Keratinocyte (primary cell): ENCODE data around the gene HES7. TPM values are rescaled to one million over a fixed set of nuclear protein-coding genes. Genes with fewer than 3 reads are reported as not detected.

Experiments
- DNase-seq: peaks from one replicate; pipeline ENCODE4 v3.0.0-alpha.2; 2011; ENCODE audit warnings: low read depth, missing footprints, low spot score
- FAIRE-seq: peaks from 2 replicates; lab custom pipeline; 2011; peaks lifted over from hg19 to GRCh38; lab: Jason Lieb, UNC
- H2AFZ ChIP-seq: 2 replicates; pipeline ENCODE4 v1.6.0; 2012; ENCODE audit warnings: low read length, control low read depth, inconsistent platforms; ENCODE audit not compliant: control insufficient read depth
- H3K27ac ChIP-seq: 2 replicates; pipeline ENCODE4 v1.5.1; 2011; ENCODE audit warnings: low read length; ENCODE audit not compliant: control insufficient read depth, insufficient read depth
- H3K27me3 ChIP-seq: 3 replicates; pipeline ENCODE4 v1.6.0; 2011; ENCODE audit warnings: low read length; ENCODE audit not compliant: control insufficient read depth, insufficient read depth; ENCODE audit errors: extremely low read depth
- H3K36me3 ChIP-seq, 2 experiments: 2 replicates in 1 of 2; 3 replicates in 1 of 2; pipeline ENCODE4 v1.5.1; 2011; ENCODE audit warnings: low read length in 2 of 2, mild to moderate bottlenecking in 1 of 2; ENCODE audit not compliant: control insufficient read depth in 2 of 2, insufficient read depth in 2 of 2; ENCODE audit errors: extremely low read depth in 1 of 2
- H3K4me1 ChIP-seq: 3 replicates; pipeline ENCODE4 v1.5.1; 2011; ENCODE audit warnings: low read length; ENCODE audit not compliant: control insufficient read depth, insufficient read depth; ENCODE audit errors: extremely low read depth
- H3K4me2 ChIP-seq: 3 replicates; pipeline ENCODE4 v1.6.0; 2011; ENCODE audit warnings: low read depth, low read length; ENCODE audit not compliant: control insufficient read depth, insufficient read depth; ENCODE audit errors: extremely low read depth
- H3K4me3 ChIP-seq, 3 experiments: fragments of 200-600 bp in 1 of 3; sonication (generic) in 1 of 3; 2 replicates in 2 of 3; 3 replicates in 1 of 3; pipeline ENCODE4 v1.5.1; 2011 to 2016; ENCODE audit warnings: low read length in 3 of 3, mild to moderate bottlenecking in 3 of 3, control low read depth in 2 of 3, inconsistent platforms in 1 of 3, low read depth in 1 of 3, mixed read lengths in 1 of 3, mixed run types in 1 of 3, moderate library complexity in 1 of 3; ENCODE audit not compliant: control insufficient read depth in 2 of 3, insufficient read depth in 2 of 3; ENCODE audit errors: extremely low read depth in 1 of 3
- H3K79me2 ChIP-seq: 2 replicates; pipeline ENCODE4 v1.6.0; 2012; ENCODE audit warnings: low read length; ENCODE audit not compliant: control insufficient read depth, insufficient read depth
- H3K9ac ChIP-seq: 3 replicates; pipeline ENCODE4 v1.6.0; 2011; ENCODE audit warnings: low read length; ENCODE audit not compliant: control insufficient read depth, insufficient read depth; ENCODE audit errors: extremely low read depth
- H3K9me1 ChIP-seq: 3 replicates; pipeline ENCODE4 v1.6.0; 2011; ENCODE audit warnings: low read length; ENCODE audit not compliant: control insufficient read depth, insufficient read depth; ENCODE audit errors: extremely low read depth
- H3K9me3 ChIP-seq: 2 replicates; pipeline ENCODE4 v1.5.1; 2012; ENCODE audit warnings: low read depth, low read length; ENCODE audit not compliant: control insufficient read depth
- H4K20me1 ChIP-seq: 3 replicates; pipeline ENCODE4 v1.6.0; 2011; ENCODE audit warnings: low read length; ENCODE audit not compliant: control insufficient read depth, insufficient read depth; ENCODE audit errors: extremely low read depth
- CTCF ChIP-seq, 3 experiments: IDR thresholded peaks in 1 of 3; conservative IDR thresholded peaks in 1 of 3; optimal IDR thresholded peaks in 1 of 3; 2 replicates in 2 of 3; 3 replicates in 1 of 3; pipeline versions ENCODE3 to v1.5.1; 2011; ENCODE audit warnings: low read length in 3 of 3, mild to moderate bottlenecking in 3 of 3, moderate library complexity in 2 of 3, control low read depth in 1 of 3, inconsistent platforms in 1 of 3; ENCODE audit not compliant: insufficient read depth in 2 of 3; ENCODE audit errors: extremely low read depth in 1 of 3
- EZH2 ChIP-seq: IDR thresholded peaks from one replicate; pipeline ENCODE4 v1.6.1; 2012; ENCODE audit warnings: inconsistent platforms, mild to moderate bottlenecking, low read length, moderate library complexity
- dilution Hi-C: fragments of 300-500 bp; cut with MboI; formaldehyde crosslinking; loops from one replicate; pipeline ENCODE4 v1.7.0; 2020; ENCODE audit warnings: low sequenced_read_pairs; ENCODE audit not compliant: extremely low pct_ligation_motif_present
- polyA plus RNA-seq, 5 experiments: library from polyadenylated mRNA; depleted of rRNA in 3 of 5; stranded (reverse) in 3 of 5; stranded (forward) in 1 of 5; unstranded in 1 of 5; fragments of >200 nt; gene quantifications; 1 replicate in 1 of 5; 2 replicates in 3 of 5; 3 replicates in 1 of 5; pipeline versions ENCODE4 v1.2.1 to v1.2.3, GENCODE V29; 2011 to 2012; ENCODE audit warnings: missing spikeins in 2 of 5, low read depth in 1 of 5, low replicate concordance in 1 of 5

The HES7 gene
- polyA plus RNA-seq, 1 donor (not counting 4 experiments of a cell fraction or from before 2014, with no cell fraction given): 0.33 TPM

- Histone ChIP-seq H3K9me1 (no peaks in the 10 kb centered on the region), H3K4me2 (no peak overlapping the region), H3K9me3 (no peaks in the 10 kb centered on the region), H3K36me3 (peaks cover 12 to 26% of the 10 kb centered on the region in 2 experiments), H3K27ac (no peak overlapping the region), H3K4me1 (peaks cover 34% of the 10 kb centered on the region), H3K9ac (no peak overlapping the region), H4K20me1 (no peaks in the 10 kb centered on the region), H3K79me2 (peaks cover 28% of the 10 kb centered on the region), H3K27me3 (no peaks in the 10 kb centered on the region), H3K4me3 (no peak overlapping the region), H2AFZ (no peak overlapping the region)
- DNase-seq (no peak), FAIRE-seq (no peak)
- dilution Hi-C loops: no loop called here
- no peak for TF ChIP-seq EZH2
These were observed 36.3 kb upstream of the HES7 start for GRCh38 chr17:8160224-8160577.

GRCh38 chr17:8159459-8160223, 35.7 kb upstream of the HES7 start:
- dilution Hi-C loops: no loop called here
- Histone ChIP-seq H3K9me3 (no peaks in the 10 kb centered on the region), H3K27me3 (no peaks in the 10 kb centered on the region), H3K27ac (no peak overlapping the region), H2AFZ (no peak overlapping the region), H3K79me2 (peaks cover 33% of the 10 kb centered on the region), H3K4me1 (peaks cover 33% of the 10 kb centered on the region), H3K4me2 (no peak overlapping the region), H3K4me3 (no peak overlapping the region), H3K9me1 (no peaks in the 10 kb centered on the region), H3K9ac (no peak overlapping the region), H4K20me1 (no peaks in the 10 kb centered on the region), H3K36me3 (peaks cover 12 to 26% of the 10 kb centered on the region in 2 experiments)
- FAIRE-seq (no peak), DNase-seq (no peak)
- TF ChIP-seq EZH2: no peak
- TF ChIP-seq CTCF (optimal IDR thresholded peaks at IDR 0.05 in 1 of 3, IDR thresholded peaks at IDR 0.05 in 1 of 3, conservative IDR thresholded peaks at IDR 0.05 in 1 of 3; ENCODE audit: extremely low read depth in 1 of 3, insufficient read depth in 2 of 3, low read length in 3 of 3): no peak

GRCh38 chr17:8159032-8159400, 35.1 kb upstream of the HES7 start:
- no peak overlapping the region for H3K27ac ChIP-seq
- FAIRE-seq (no peak), DNase-seq (no peak)
- no peak overlapping the region for H3K4me3 ChIP-seq
- peaks cover 12 to 26% of the 10 kb centered on the region in 2 experiments for H3K36me3 ChIP-seq
- H3K79me2 ChIP-seq: peaks cover 36% of the 10 kb centered on the region
- peak overlapping the region; percentile 68 for H3K9ac ChIP-seq
- no peak overlapping the region for H3K4me2 ChIP-seq
- no peaks in the 10 kb centered on the region for H3K9me1 ChIP-seq
- no peaks in the 10 kb centered on the region for H3K9me3 ChIP-seq
- no peaks in the 10 kb centered on the region for H3K27me3 ChIP-seq
- H4K20me1 ChIP-seq: no peaks in the 10 kb centered on the region
- TF ChIP-seq CTCF (optimal IDR thresholded peaks at IDR 0.05 in 1 of 3, IDR thresholded peaks at IDR 0.05 in 1 of 3, conservative IDR thresholded peaks at IDR 0.05 in 1 of 3; ENCODE audit: extremely low read depth in 1 of 3, insufficient read depth in 2 of 3, low read length in 3 of 3) (no peak), EZH2 (no peak)
- dilution Hi-C loops: no loop called here
- H3K4me1 ChIP-seq: peaks cover 28% of the 10 kb centered on the region
- no peak overlapping the region for H2AFZ ChIP-seq
